Measurements from ENCODE around the gene XYLT1. TPM values are rescaled to one million over a fixed set of nuclear protein-coding genes. Genes with fewer than 3 reads are reported as not detected.

XYLT1 gene
- polyA plus RNA-seq, 1 donor from 2014 or later = 3.3 TPM

DNA sequence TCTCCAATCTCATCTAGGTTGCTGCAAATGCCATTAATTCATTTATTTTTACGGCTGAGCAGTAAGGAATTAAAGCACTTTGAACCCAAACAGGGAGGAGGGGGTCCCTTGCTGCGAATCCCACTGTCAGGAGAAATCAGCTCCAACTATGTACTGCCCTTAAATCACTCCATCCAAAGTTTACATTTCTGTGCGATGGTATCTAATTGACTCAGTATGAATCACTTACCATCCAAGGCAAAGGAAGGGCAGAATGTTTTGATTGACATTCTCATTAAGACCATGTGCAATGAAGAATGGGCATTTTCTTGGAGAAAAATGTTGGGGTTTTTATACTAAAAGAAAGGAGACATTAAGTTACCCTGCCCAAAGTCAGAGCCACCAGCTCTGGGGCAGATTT, 47.7 kb upstream of the XYLT1 start:
- no peaks in the 10 kb centered on the region for H3K9me3 ChIP-seq (ENCODE audit: low read length)
- no peak overlapping the region for H3K4me2 ChIP-seq (ENCODE audit: low read length)
- H3K9ac ChIP-seq (ENCODE audit: low read length) = no peak overlapping the region

GRCh38 chr16:17515421-17516210, 44.9 kb upstream of the XYLT1 start:
- H3K9me2 ChIP-seq (ENCODE audit: insufficient read depth, low read length) = no peaks in the 10 kb centered on the region
- TF ChIP-seq EP300 (conservative IDR thresholded peaks at IDR 0.05; ENCODE audit: poor library complexity, severe bottlenecking) = no peak
- TF ChIP-seq CTCF (IDR thresholded peaks at IDR 0.05; ENCODE audit: poor library complexity, severe bottlenecking) = no peak
- no peak for TF ChIP-seq TAF1 (IDR thresholded peaks at IDR 0.05; ENCODE audit: low read depth)
- H3K27me3 ChIP-seq (ENCODE audit: insufficient read depth, low read depth, low read length) = no peaks in the 10 kb centered on the region
- H3K36me3 ChIP-seq (ENCODE audit: insufficient read depth, low read length) = no peaks in the 10 kb centered on the region
- no peak overlapping the region for H3K4me3 ChIP-seq (ENCODE audit: low read length)
- no peaks in the 10 kb centered on the region for H3K79me2 ChIP-seq (replicated peaks; ENCODE audit: insufficient read depth, low read length)
- H3K4me2 ChIP-seq (ENCODE audit: low read length) = no peak overlapping the region
- no peaks in the 10 kb centered on the region for H4K20me1 ChIP-seq (ENCODE audit: insufficient read depth)
- H3F3A ChIP-seq (ENCODE audit: insufficient read depth, low read length, poor library complexity, severe bottlenecking) = no peaks in the 10 kb centered on the region
- H3K9me3 ChIP-seq (ENCODE audit: low read length) = no peaks in the 10 kb centered on the region
- no peak overlapping the region for H2AFZ ChIP-seq (ENCODE audit: low read depth, low read length)
- H3K9ac ChIP-seq (ENCODE audit: low read length) = no peak overlapping the region
- no peak overlapping the region for H3K27ac ChIP-seq (ENCODE audit: low read length)

More for the DNA sequence above, 47.7 kb upstream of the XYLT1 start:
- no peak overlapping the region for H3K4me3 ChIP-seq (ENCODE audit: low read length)
- no peaks in the 10 kb centered on the region for H3K9me2 ChIP-seq (ENCODE audit: insufficient read depth, low read length)
- H3K27ac ChIP-seq (ENCODE audit: low read length) = no peak overlapping the region
- TF ChIP-seq POLR2AphosphoS5 (IDR thresholded peaks at IDR 0.05) = no peak
- TF ChIP-seq SMC3 (conservative IDR thresholded peaks at IDR 0.05; ENCODE audit: poor library complexity) = no peak
- no peak for TF ChIP-seq MXI1 (conservative IDR thresholded peaks at IDR 0.05; ENCODE audit: poor library complexity, severe bottlenecking)
- no peak for TF ChIP-seq EZH2 (IDR thresholded peaks at IDR 0.05; ENCODE audit: borderline replicate concordance, insufficient read depth, low read length, poor library complexity, severe bottlenecking)
- no peak for TF ChIP-seq RAD21 (conservative IDR thresholded peaks at IDR 0.05)
- TF ChIP-seq CTCF (IDR thresholded peaks at IDR 0.05; ENCODE audit: poor library complexity, severe bottlenecking) = no peak
- no peak for TF ChIP-seq TAF1 (IDR thresholded peaks at IDR 0.05; ENCODE audit: low read depth)
- TF ChIP-seq REST (IDR thresholded peaks at IDR 0.05; ENCODE audit: borderline replicate concordance) = no peak
- no peak for TF ChIP-seq EP300 (conservative IDR thresholded peaks at IDR 0.05; ENCODE audit: poor library complexity, severe bottlenecking)
- H3K79me2 ChIP-seq (replicated peaks; ENCODE audit: insufficient read depth, low read length) = no peaks in the 10 kb centered on the region
- H3F3A ChIP-seq (ENCODE audit: insufficient read depth, low read length, poor library complexity, severe bottlenecking) = no peaks in the 10 kb centered on the region
- no peak overlapping the region for H2AFZ ChIP-seq (ENCODE audit: low read depth, low read length)
- no peaks in the 10 kb centered on the region for H3K27me3 ChIP-seq (ENCODE audit: insufficient read depth, low read depth, low read length)
- no peaks in the 10 kb centered on the region for H3K36me3 ChIP-seq (ENCODE audit: insufficient read depth, low read length)
- no peaks in the 10 kb centered on the region for H4K20me1 ChIP-seq (ENCODE audit: insufficient read depth)
